Cardiac fibroblast (primary cell): ENCODE results near the gene SOHLH1.

ENCODE experiments used
- DNase-seq, 2 donors: peaks; one replicate each; pipeline versions ENCODE4 v3.0.0 to v3.0.0-alpha.2; 2010; ENCODE audit warnings: low read depth in 2 of 2
- H3K4me3 ChIP-seq, 2 donors: replicated peaks in 1 of 2; 1 replicate in 1 of 2; 2 replicates in 1 of 2; pipeline ENCODE4 v1.5.1; 2011; ENCODE audit warnings: low read depth in 2 of 2, low read length in 2 of 2, mild to moderate bottlenecking in 2 of 2, moderate library complexity in 1 of 2
- TF ChIP-seq, protein P1 (sequence below): IDR thresholded peaks from one replicate; pipeline ENCODE4 v1.5.1; 2011; ENCODE audit warnings: low read depth, mild to moderate bottlenecking, low read length, inconsistent platforms

SOHLH1 gene

DNA sequence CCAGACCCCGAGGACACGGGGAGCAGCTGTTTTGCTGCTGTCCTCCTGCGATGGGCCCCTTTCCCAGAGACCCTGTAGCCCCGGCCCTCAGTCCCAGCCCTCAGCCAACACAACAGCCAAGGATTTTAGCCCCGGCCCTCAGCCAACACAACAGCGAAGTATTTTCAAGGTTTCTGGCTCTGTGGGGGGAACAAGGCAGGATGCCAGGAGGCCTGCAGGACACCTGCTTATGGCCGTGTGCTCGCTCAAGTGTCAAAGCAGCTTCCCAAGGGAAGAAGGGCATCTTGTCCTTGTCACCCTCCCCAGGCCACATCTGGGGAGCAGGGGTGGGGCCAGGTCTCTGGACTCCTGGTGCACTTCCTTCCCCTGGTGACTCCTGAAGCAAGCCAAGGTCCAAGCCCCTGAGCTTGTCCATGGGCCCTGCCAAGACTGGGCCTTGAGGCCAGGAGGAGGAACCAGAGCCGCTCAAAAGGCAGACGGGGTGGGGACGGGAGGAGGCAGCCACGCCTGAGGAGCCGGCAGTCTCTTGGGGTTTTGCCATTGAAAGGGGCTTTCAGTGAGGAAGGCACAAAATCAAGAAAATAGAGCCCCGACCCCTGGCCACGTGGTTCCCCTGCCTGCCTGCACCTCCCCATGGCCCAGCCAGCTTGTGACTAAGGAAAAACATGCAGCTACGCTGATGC, 13.5 kb upstream of the SOHLH1 start:
- DNase-seq = no peak
- TF ChIP-seq, protein P1, sequence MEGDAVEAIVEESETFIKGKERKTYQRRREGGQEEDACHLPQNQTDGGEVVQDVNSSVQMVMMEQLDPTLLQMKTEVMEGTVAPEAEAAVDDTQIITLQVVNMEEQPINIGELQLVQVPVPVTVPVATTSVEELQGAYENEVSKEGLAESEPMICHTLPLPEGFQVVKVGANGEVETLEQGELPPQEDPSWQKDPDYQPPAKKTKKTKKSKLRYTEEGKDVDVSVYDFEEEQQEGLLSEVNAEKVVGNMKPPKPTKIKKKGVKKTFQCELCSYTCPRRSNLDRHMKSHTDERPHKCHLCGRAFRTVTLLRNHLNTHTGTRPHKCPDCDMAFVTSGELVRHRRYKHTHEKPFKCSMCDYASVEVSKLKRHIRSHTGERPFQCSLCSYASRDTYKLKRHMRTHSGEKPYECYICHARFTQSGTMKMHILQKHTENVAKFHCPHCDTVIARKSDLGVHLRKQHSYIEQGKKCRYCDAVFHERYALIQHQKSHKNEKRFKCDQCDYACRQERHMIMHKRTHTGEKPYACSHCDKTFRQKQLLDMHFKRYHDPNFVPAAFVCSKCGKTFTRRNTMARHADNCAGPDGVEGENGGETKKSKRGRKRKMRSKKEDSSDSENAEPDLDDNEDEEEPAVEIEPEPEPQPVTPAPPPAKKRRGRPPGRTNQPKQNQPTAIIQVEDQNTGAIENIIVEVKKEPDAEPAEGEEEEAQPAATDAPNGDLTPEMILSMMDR = no peak
- no peak overlapping the region for H3K4me3 ChIP-seq

DNA sequence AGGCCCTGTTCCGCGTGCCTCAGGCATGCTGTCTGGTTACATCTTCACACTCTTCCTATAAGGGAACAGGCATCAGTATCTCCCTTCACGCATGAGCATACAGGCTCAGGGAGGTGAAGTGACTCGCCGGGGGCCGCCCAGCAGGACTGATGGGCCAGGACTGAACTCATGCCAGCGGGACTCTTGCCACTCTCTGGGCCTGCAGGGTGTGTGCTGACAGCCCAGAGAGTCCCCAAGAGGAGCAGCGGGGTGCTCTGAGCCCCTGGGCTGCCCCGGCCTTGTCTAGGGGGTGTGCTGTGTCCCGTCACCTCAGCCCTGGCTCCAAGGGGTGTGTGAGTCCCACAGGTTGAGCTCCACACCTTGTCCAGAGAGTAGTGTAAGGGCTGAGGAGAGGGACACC, 12.6 kb upstream of the SOHLH1 start:
- no peak for DNase-seq
- H3K4me3 ChIP-seq = no peak overlapping the region
- TF ChIP-seq, protein P1 = no peak

DNA sequence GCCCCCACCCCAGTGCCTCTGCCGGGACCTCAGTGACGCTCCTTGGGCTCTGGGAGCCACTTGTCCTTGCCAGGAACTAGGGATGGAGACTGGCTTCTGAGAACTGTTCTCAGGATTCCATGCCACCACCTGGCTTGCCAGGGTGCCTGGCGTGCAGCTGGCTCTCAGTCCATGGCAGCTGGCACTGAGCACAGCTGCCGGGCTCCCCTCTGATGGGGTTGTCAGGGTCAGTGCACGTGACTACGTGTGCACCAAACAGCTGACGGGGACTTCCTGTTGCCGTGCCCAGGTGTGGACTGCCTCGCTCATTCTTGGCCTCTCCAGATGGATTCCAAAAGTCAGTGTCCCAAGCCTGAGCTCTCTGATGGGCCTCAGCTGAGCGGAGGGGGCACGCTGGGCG, 12.1 kb upstream of the SOHLH1 start:
- no peak overlapping the region for H3K4me3 ChIP-seq
- TF ChIP-seq, protein P1 = no peak
- DNase-seq = no peak

- no peak for DNase-seq
- TF ChIP-seq, protein P1 = no peak
- H3K4me3 ChIP-seq = no peak overlapping the region
Measured at GRCh38 chr9:135708164-135708563, 8.9 kb upstream of the SOHLH1 start.

DNA sequence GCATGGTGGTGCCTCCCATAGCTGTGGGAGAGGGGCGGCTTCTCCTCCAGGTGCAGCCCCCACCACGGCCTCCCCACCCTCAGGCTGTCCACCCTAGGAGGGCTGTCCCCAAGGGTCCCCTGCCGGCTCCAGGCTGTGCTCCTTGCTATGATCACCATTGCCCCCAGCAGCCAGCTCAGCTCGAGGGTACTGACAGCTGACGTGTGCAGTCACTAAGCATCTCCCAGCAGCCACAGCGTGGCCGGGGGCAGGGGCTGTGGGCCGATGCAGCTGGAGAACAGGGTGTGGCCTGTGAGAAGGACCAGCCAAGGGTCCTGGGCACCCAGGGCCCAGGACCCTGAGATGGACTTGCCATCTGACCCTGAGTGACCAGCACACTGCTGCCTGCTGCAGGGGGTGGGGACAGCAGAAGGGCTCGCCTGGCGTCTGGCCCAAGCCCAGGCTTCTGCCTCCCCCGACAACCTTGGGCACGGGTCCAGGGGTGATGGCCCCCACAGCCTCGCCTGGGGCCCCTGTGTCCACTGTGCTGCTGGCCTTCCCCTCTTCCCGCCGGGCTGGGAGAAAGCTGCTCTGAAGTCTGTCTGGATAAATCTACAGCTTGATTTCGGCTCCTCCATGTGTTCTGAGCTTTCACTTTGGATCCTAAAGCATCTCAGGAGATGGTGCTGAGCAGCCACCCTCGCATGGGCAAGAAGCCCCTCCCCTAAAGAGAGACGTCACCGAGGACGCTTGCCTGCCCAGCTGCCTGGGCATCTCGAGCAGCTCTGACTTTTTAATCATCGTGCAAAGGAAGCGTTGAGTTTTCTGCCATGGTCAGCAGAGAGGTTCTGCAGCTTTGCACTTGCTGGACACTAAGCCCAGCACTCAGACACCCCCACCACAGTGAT, 8.2 kb upstream of the SOHLH1 start:
- no peak overlapping the region for H3K4me3 ChIP-seq
- no peak for DNase-seq
- TF ChIP-seq, protein P1 = no peak

- no peak overlapping the region for H3K4me3 ChIP-seq
- TF ChIP-seq, protein P1 = no peak
- no peak for DNase-seq
Measured at GRCh38 chr9:135706288-135706687, 7.0 kb upstream of the SOHLH1 start.
